SK-N-SH treated with all-trans-retinoic acid at 6 μM for 48 hours (cell line): ENCODE results near the gene CCSER1.
"Not testable (repeated sequence)": the region's sequence is repeated elsewhere in the genome, so short reads cannot be mapped to it uniquely, and the experiment has no call there.

Experiments
- ATAC-seq: fragments of 200-7000 bp; cut with Tn5 transposase; 3 replicates; pipeline ENCODE4 v1.9.1; 2020; ENCODE audit warnings: mild to moderate bottlenecking, moderate library complexity
- ARNTL ChIP-seq: fragments of 450-650 bp; formaldehyde crosslinking; IDR thresholded peaks from 2 replicates; pipeline ENCODE4 v1.5.0; 2020; ENCODE audit warnings: low read depth, mild to moderate bottlenecking, moderate library complexity, borderline replicate concordance
- BACH2 ChIP-seq: fragments of 250-450 bp; sonication (Bioruptor Pico); IDR thresholded peaks from 2 replicates; pipeline ENCODE4 v1.9.0; 2021; ENCODE audit warnings: mild to moderate bottlenecking, borderline replicate concordance
- CREB5 ChIP-seq: fragments of 250-450 bp; sonication (Bioruptor Pico); IDR thresholded peaks from 2 replicates; pipeline ENCODE4 v1.5.1; 2020; ENCODE audit warnings: low read depth, mild to moderate bottlenecking, moderate library complexity
- CSDC2 ChIP-seq: fragments of 250-450 bp; sonication (Bioruptor Pico); IDR thresholded peaks from 2 replicates; pipeline ENCODE4 v1.5.0; 2020; ENCODE audit warnings: mild to moderate bottlenecking, moderate library complexity
- ESRRG ChIP-seq: fragments of 250-450 bp; sonication (Bioruptor Pico); IDR thresholded peaks from 2 replicates; pipeline ENCODE4 v1.6.1; 2021; ENCODE audit warnings: mild to moderate bottlenecking
- ISL1 ChIP-seq: fragments of 250-450 bp; sonication (Bioruptor Pico); IDR thresholded peaks from 2 replicates; pipeline ENCODE4 v2.1.2; 2022; ENCODE audit warnings: mild to moderate bottlenecking, moderate library complexity
- OSR1 ChIP-seq: fragments of 250-450 bp; sonication (Bioruptor Pico); IDR thresholded peaks from 2 replicates; pipeline ENCODE4 v1.8.0; 2022; ENCODE audit warnings: moderate library complexity, mild to moderate bottlenecking, inconsistent platforms
- PATZ1 ChIP-seq: fragments of 250-450 bp; sonication (Bioruptor Pico); IDR thresholded peaks from 2 replicates; pipeline ENCODE4 v1.8.0; 2020; ENCODE audit warnings: mild to moderate bottlenecking, moderate library complexity, borderline replicate concordance
- PPARA ChIP-seq: fragments of 250-450 bp; sonication (Bioruptor Pico); IDR thresholded peaks from 2 replicates; pipeline ENCODE4 v1.5.0; 2020; ENCODE audit warnings: mild to moderate bottlenecking, borderline replicate concordance
- SNAI2 ChIP-seq: fragments of 250-450 bp; sonication (Bioruptor Pico); IDR thresholded peaks from 2 replicates; pipeline ENCODE4 v1.5.0; 2020; ENCODE audit warnings: mild to moderate bottlenecking, moderate library complexity
- TCF4 ChIP-seq: fragments of 250-450 bp; sonication (Bioruptor Pico); IDR thresholded peaks from 2 replicates; pipeline ENCODE4 v1.8.0; 2021; ENCODE audit warnings: mild to moderate bottlenecking, moderate library complexity, borderline replicate concordance
- TOX ChIP-seq: fragments of 250-450 bp; sonication (Bioruptor Pico); IDR thresholded peaks from 2 replicates; pipeline ENCODE4 v1.8.0; 2021; ENCODE audit warnings: mild to moderate bottlenecking, moderate library complexity, borderline replicate concordance
- TSHZ2 ChIP-seq: fragments of 250-450 bp; sonication (Bioruptor Pico); IDR thresholded peaks from 2 replicates; pipeline ENCODE4 v1.5.0; 2020; ENCODE audit warnings: mild to moderate bottlenecking, moderate library complexity
- ZC3H10 ChIP-seq: fragments of 250-450 bp; sonication (Bioruptor Pico); IDR thresholded peaks from 2 replicates; pipeline ENCODE4 v1.5.1; 2021; ENCODE audit warnings: mild to moderate bottlenecking, moderate library complexity
- ZFP3 ChIP-seq: fragments of 250-450 bp; sonication (Bioruptor Pico); IDR thresholded peaks from 2 replicates; pipeline ENCODE4 v1.5.0; 2020; ENCODE audit warnings: mild to moderate bottlenecking, moderate library complexity
- ZFP30 ChIP-seq: fragments of 450-650 bp; formaldehyde crosslinking; IDR thresholded peaks from 2 replicates; pipeline ENCODE4 v1.5.0; 2022; ENCODE audit warnings: mild to moderate bottlenecking, moderate library complexity
- ZNF565 ChIP-seq: fragments of 450-650 bp; formaldehyde crosslinking; conservative IDR thresholded peaks from 2 replicates; pipeline ENCODE4 v1.5.0; 2020; ENCODE audit warnings: low read depth, mild to moderate bottlenecking, moderate library complexity
- ZNF70 ChIP-seq: fragments of 450-650 bp; formaldehyde crosslinking; IDR thresholded peaks from 2 replicates; pipeline ENCODE4 v1.5.0; 2020; ENCODE audit warnings: mild to moderate bottlenecking, moderate library complexity
- ZNF8 ChIP-seq: fragments of 450-650 bp; formaldehyde crosslinking; IDR thresholded peaks from 2 replicates; pipeline ENCODE4 v1.5.0; 2020; ENCODE audit warnings: mild to moderate bottlenecking, moderate library complexity
- TF ChIP-seq, protein P1 (sequence below): fragments of 250-450 bp; sonication (Bioruptor Pico); IDR thresholded peaks from 2 replicates; pipeline ENCODE4 v1.5.1; 2021; ENCODE audit warnings: mild to moderate bottlenecking, moderate library complexity

CCSER1 gene

DNA sequence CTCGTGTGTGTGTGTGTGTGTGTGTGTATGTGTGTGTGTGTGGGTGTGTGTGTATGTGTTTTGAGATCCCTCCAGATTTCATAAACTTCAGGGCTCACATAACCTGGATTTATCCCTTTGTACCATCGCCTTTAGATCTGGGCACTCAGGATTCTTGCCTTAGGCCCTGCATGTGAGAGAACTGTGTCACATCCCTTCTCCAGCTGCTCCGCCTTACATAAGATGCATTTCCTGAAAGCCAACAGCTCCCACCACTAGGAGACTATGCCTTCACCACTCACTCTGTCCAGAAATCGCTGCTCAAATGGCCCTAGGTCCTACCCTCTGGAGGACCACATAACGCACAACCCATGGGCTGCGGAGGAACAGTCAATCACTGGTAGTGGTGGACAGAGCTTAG lies 348.8 kb downstream of the CCSER1 start (continued):
- TF ChIP-seq ZFP3, result no peak
- TF ChIP-seq ZFP30 (CRISPR knock-in tag), result no peak
- no peak for TF ChIP-seq PPARA

DNA sequence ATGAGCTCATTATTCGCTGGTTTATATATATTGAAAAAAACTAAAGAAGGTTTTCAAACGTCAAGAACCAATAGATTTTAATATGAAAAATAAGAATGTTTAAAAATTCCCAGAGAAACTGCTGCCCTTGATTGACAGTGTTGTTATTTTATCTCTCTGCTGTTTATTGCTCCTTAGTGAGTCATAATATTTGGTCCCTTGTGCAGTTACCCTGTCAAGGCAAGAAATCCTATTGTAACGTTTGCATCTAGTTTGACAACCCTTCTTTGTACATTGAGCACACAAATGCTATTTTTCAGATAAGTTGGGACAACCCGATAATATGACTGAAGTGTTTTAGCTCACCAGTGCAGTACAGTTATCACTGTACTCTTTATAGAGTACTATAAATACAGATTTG lies 349.4 kb downstream of the CCSER1 start:
- no peak for TF ChIP-seq TCF4 (CRISPR knock-in tag)
- no peak for TF ChIP-seq ISL1
- no peak for TF ChIP-seq CSDC2 (CRISPR knock-in tag)
- no peak for TF ChIP-seq TOX (CRISPR knock-in tag)
- TF ChIP-seq, protein P1, sequence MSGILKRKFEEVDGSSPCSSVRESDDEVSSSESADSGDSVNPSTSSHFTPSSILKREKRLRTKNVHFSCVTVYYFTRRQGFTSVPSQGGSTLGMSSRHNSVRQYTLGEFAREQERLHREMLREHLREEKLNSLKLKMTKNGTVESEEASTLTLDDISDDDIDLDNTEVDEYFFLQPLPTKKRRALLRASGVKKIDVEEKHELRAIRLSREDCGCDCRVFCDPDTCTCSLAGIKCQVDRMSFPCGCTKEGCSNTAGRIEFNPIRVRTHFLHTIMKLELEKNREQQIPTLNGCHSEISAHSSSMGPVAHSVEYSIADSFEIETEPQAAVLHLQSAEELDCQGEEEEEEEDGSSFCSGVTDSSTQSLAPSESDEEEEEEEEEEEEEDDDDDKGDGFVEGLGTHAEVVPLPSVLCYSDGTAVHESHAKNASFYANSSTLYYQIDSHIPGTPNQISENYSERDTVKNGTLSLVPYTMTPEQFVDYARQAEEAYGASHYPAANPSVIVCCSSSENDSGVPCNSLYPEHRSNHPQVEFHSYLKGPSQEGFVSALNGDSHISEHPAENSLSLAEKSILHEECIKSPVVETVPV, result no peak
- no peak for TF ChIP-seq ZNF70 (CRISPR knock-in tag)
- TF ChIP-seq BACH2 (CRISPR knock-in tag), result no peak
- no peak for TF ChIP-seq ARNTL
- TF ChIP-seq ZC3H10, result no peak
- TF ChIP-seq ESRRG (CRISPR knock-in tag), result no peak
- TF ChIP-seq ZNF8 (CRISPR knock-in tag), result no peak
- no peak for TF ChIP-seq SNAI2 (CRISPR knock-in tag)
- TF ChIP-seq TSHZ2 (CRISPR knock-in tag), result no peak
- no peak for TF ChIP-seq OSR1 (CRISPR knock-in tag)
- no peak for TF ChIP-seq ZNF565 (CRISPR knock-in tag)
- TF ChIP-seq CREB5 (CRISPR knock-in tag), result no peak
- TF ChIP-seq ZFP3, result no peak
- no peak for TF ChIP-seq PATZ1 (CRISPR knock-in tag)
- no peak for TF ChIP-seq ZFP30 (CRISPR knock-in tag)

DNA sequence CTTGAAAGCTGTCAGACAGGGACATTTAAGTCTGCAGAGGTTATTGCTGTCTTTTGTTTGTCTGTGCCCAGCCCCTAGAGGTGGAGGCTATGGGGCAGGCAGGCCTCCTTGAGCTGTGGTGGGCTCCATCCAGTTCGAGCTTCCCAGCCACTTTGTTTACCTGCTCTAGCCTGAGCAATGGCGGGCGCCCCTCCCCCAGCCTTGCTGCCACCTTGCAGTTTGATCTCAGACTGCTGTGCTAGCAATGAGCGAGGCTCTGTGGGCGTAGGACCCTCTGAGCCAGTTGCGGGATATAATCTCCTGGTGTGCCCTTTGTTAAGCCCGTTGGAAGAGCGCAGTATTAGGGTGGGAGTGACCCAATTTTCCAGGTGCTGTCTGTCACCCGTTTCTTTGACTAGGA lies 357.7 kb downstream of the CCSER1 start:
- ATAC-seq, result not testable (repeated sequence)

More for the DNA sequence above, 349.4 kb downstream of the CCSER1 start:
- ATAC-seq, result no peak

- TF ChIP-seq PPARA (no peak), ZFP3 (no peak), TSHZ2 (CRISPR knock-in tag) (no peak), TOX (CRISPR knock-in tag) (no peak), ZNF565 (CRISPR knock-in tag) (no peak), TCF4 (CRISPR knock-in tag) (no peak), CSDC2 (CRISPR knock-in tag) (no peak), ZNF8 (CRISPR knock-in tag) (no peak)
- TF ChIP-seq, protein P1, result no peak
- ATAC-seq, result no peak
Observed at GRCh38 chr4:90486346-90486745, 359.2 kb downstream of the CCSER1 start.
